GM12878 (cell line): ENCODE results near the gene DSE.

ENCODE experiments used
- EZH2 ChIP-seq: IDR thresholded peaks from 2 replicates; pipeline ENCODE4 v1.6.1; 2012; ENCODE audit warnings: low read depth, mild to moderate bottlenecking, control low read depth, inconsistent platforms, low read length, borderline replicate concordance; ENCODE audit not compliant: control insufficient read depth
- TF ChIP-seq, protein P1 (sequence below): IDR thresholded peaks from 2 replicates; pipeline ENCODE4 v1.6.1; 2012; ENCODE audit warnings: mild to moderate bottlenecking, low read depth, low read length
- TF ChIP-seq, protein P2 (sequence below), 3 experiments: IDR thresholded peaks in 2 of 3; conservative IDR thresholded peaks in 1 of 3; 2 replicates each; pipeline ENCODE4 v1.5.1; 2011; ENCODE audit warnings: low read depth in 3 of 3, low read length in 3 of 3, mild to moderate bottlenecking in 3 of 3, control low read depth in 2 of 3, moderate library complexity in 2 of 3, inconsistent platforms in 1 of 3, mixed read lengths in 1 of 3; ENCODE audit not compliant: control insufficient read depth in 2 of 3, insufficient read depth in 1 of 3; ENCODE audit errors: extremely low read depth in 1 of 3

DNA sequence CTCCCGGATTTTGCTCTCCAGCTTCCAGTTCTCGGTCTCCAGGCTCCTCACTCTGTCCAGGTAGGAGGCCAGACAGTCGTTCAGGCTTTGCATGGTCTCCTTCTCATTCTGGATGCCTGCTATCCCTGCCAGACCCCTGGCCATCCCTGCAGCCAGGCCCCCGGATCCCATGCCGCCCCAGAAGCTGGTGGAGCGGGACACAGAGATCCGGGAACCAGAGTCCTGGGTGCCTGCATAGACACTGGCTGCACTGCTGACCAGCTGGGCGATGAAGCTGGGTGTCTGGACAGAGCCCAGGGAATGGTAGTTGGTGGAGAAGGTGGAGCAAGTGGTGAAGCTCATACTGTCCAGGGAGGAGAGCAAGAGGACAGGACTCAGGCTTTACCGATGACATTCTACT is 87.5 kb downstream of the DSE start:
- no peak for TF ChIP-seq EZH2
- TF ChIP-seq, protein P1, sequence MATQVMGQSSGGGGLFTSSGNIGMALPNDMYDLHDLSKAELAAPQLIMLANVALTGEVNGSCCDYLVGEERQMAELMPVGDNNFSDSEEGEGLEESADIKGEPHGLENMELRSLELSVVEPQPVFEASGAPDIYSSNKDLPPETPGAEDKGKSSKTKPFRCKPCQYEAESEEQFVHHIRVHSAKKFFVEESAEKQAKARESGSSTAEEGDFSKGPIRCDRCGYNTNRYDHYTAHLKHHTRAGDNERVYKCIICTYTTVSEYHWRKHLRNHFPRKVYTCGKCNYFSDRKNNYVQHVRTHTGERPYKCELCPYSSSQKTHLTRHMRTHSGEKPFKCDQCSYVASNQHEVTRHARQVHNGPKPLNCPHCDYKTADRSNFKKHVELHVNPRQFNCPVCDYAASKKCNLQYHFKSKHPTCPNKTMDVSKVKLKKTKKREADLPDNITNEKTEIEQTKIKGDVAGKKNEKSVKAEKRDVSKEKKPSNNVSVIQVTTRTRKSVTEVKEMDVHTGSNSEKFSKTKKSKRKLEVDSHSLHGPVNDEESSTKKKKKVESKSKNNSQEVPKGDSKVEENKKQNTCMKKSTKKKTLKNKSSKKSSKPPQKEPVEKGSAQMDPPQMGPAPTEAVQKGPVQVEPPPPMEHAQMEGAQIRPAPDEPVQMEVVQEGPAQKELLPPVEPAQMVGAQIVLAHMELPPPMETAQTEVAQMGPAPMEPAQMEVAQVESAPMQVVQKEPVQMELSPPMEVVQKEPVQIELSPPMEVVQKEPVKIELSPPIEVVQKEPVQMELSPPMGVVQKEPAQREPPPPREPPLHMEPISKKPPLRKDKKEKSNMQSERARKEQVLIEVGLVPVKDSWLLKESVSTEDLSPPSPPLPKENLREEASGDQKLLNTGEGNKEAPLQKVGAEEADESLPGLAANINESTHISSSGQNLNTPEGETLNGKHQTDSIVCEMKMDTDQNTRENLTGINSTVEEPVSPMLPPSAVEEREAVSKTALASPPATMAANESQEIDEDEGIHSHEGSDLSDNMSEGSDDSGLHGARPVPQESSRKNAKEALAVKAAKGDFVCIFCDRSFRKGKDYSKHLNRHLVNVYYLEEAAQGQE = no peak
- TF ChIP-seq, protein P2, sequence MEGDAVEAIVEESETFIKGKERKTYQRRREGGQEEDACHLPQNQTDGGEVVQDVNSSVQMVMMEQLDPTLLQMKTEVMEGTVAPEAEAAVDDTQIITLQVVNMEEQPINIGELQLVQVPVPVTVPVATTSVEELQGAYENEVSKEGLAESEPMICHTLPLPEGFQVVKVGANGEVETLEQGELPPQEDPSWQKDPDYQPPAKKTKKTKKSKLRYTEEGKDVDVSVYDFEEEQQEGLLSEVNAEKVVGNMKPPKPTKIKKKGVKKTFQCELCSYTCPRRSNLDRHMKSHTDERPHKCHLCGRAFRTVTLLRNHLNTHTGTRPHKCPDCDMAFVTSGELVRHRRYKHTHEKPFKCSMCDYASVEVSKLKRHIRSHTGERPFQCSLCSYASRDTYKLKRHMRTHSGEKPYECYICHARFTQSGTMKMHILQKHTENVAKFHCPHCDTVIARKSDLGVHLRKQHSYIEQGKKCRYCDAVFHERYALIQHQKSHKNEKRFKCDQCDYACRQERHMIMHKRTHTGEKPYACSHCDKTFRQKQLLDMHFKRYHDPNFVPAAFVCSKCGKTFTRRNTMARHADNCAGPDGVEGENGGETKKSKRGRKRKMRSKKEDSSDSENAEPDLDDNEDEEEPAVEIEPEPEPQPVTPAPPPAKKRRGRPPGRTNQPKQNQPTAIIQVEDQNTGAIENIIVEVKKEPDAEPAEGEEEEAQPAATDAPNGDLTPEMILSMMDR (IDR thresholded peaks at IDR 0.05 in 2 of 3, conservative IDR thresholded peaks at IDR 0.05 in 1 of 3; ENCODE audit: control insufficient read depth in 2 of 3, extremely low read depth in 1 of 3, insufficient read depth in 1 of 3, low read depth in 3 of 3, low read length in 3 of 3) = no peak
